IMR-90 (cell line): ENCODE results near the gene FNDC3B. TPM values are rescaled to one million over a fixed set of nuclear protein-coding genes. Genes with fewer than 3 reads are reported as not detected.

ENCODE experiments used
- ATAC-seq: fragments of 200-7000 bp; cut with Tn5 transposase; 2 replicates; pipeline ENCODE4 v1.9.1; 2020; ENCODE audit warnings: low read depth, mild to moderate bottlenecking, moderate library complexity
- BruUV-seq: library from RNA; stranded (reverse); fragments of 400-500 nt; replicated peaks from 2 replicates; lab custom pipeline; 2021; lab: Mats Ljungman, UMichigan
- CTCF ChIA-PET: fragments of 300-600 bp; formaldehyde crosslinking; extraction: SDS; loops from one replicate; lab custom pipeline; 2021; ENCODE audit warnings: antibody characterized with exemption; lab: Yijun Ruan, JAX
- POLR2A ChIA-PET: fragments of 300-600 bp; sonication (Branson Sonifier 250); formaldehyde crosslinking; loops from one replicate; lab custom pipeline; 2022; ENCODE audit warnings: antibody characterized with exemption; ENCODE audit not compliant: unreplicated experiment; lab: Charles Lee
- DNase-seq: peaks from one replicate; pipeline ENCODE4 v3.0.0; 2013
- H2AFZ ChIP-seq: replicated peaks from 2 replicates; pipeline ENCODE3; 2013; ENCODE audit warnings: low read length, mild to moderate bottlenecking; ENCODE audit not compliant: poor library complexity
- H2AK5ac ChIP-seq: 2 replicates; pipeline ENCODE4 v1.6.1; 2013; ENCODE audit warnings: low read depth, low read length, inconsistent platforms
- H2AK9ac ChIP-seq: replicated peaks from 2 replicates; pipeline ENCODE3; 2013; ENCODE audit warnings: mild to moderate bottlenecking, low read depth, low read length, moderate library complexity; ENCODE audit not compliant: poor library complexity
- H2BK120ac ChIP-seq: 2 replicates; pipeline ENCODE4 v1.6.1; 2013; ENCODE audit warnings: low read depth, low read length, inconsistent platforms
- H2BK15ac ChIP-seq: 3 replicates; pipeline ENCODE4 v1.6.1; 2013; ENCODE audit warnings: low read depth, low read length, inconsistent platforms
- H2BK20ac ChIP-seq: 2 replicates; pipeline ENCODE4 v1.6.1; 2013; ENCODE audit warnings: low read depth, mild to moderate bottlenecking, inconsistent platforms, low read length, moderate library complexity
- H2BK5ac ChIP-seq: 2 replicates; pipeline ENCODE4 v1.6.1; 2013; ENCODE audit warnings: mild to moderate bottlenecking, low read depth, low read length, inconsistent platforms; ENCODE audit not compliant: poor library complexity, severe bottlenecking
- H3K14ac ChIP-seq: replicated peaks from 2 replicates; pipeline ENCODE4 v1.6.1; 2013; ENCODE audit warnings: low read depth, low read length, inconsistent platforms
- H3K18ac ChIP-seq: 2 replicates; pipeline ENCODE4 v1.6.1; 2013; ENCODE audit warnings: low read depth, low read length, control low read depth
- H3K23ac ChIP-seq: 2 replicates; pipeline ENCODE4 v1.6.1; 2013; ENCODE audit warnings: low read depth, low read length, inconsistent platforms
- H3K27ac ChIP-seq: 2 replicates; pipeline ENCODE4 v1.5.1; 2013; ENCODE audit warnings: mild to moderate bottlenecking, control low read depth, low read length; ENCODE audit not compliant: insufficient read depth
- H3K27me3 ChIP-seq: 2 replicates; pipeline ENCODE4 v1.6.1; 2013; ENCODE audit warnings: low read length; ENCODE audit not compliant: control insufficient read depth, insufficient read depth
- H3K36me3 ChIP-seq: 2 replicates; pipeline ENCODE4 v1.6.1; 2013; ENCODE audit warnings: low read length, mixed read lengths; ENCODE audit not compliant: control insufficient read depth, insufficient read depth
- H3K4ac ChIP-seq: 2 replicates; pipeline ENCODE4 v1.6.1; 2013; ENCODE audit warnings: low read depth, low read length, inconsistent platforms
- H3K4me1 ChIP-seq: 2 replicates; pipeline ENCODE4 v1.6.1; 2013; ENCODE audit warnings: low read length, mixed read lengths; ENCODE audit not compliant: control insufficient read depth, insufficient read depth
- H3K4me2 ChIP-seq: 2 replicates; pipeline ENCODE4 v1.6.1; 2013; ENCODE audit warnings: low read depth, mild to moderate bottlenecking, control low read depth, low read length, moderate library complexity
- H3K4me3 ChIP-seq: 2 replicates; pipeline ENCODE4 v1.5.1; 2013; ENCODE audit warnings: low read depth, mild to moderate bottlenecking, control low read depth, low read length, moderate library complexity; ENCODE audit not compliant: insufficient read depth
- H3K56ac ChIP-seq: 2 replicates; pipeline ENCODE4 v1.6.1; 2013; ENCODE audit warnings: low read length, inconsistent platforms; ENCODE audit not compliant: insufficient read depth; ENCODE audit errors: extremely low read depth
- H3K79me1 ChIP-seq, 2 experiments: 2 replicates each; pipeline ENCODE4 v1.6.1; 2013; ENCODE audit warnings: low read length in 2 of 2, inconsistent platforms in 1 of 2, low read depth in 1 of 2
- H3K9ac ChIP-seq: 2 replicates; pipeline ENCODE4 v1.6.1; 2013; ENCODE audit warnings: low read depth, low read length, control low read depth
- H3K9me1 ChIP-seq: 2 replicates; pipeline ENCODE4 v1.6.1; 2013; ENCODE audit warnings: low read length, inconsistent platforms; ENCODE audit not compliant: insufficient read depth
- H3K9me3 ChIP-seq: 2 replicates; pipeline ENCODE4 v1.6.1; 2013; ENCODE audit warnings: low read length; ENCODE audit not compliant: control insufficient read depth, insufficient read depth
- H4K20me1 ChIP-seq: 2 replicates; pipeline ENCODE4 v1.6.1; 2013; ENCODE audit warnings: low read length, inconsistent platforms; ENCODE audit not compliant: insufficient read depth
- H4K5ac ChIP-seq: 2 replicates; pipeline ENCODE4 v1.6.1; 2013; ENCODE audit warnings: mild to moderate bottlenecking, low read depth, low read length, control low read depth
- H4K8ac ChIP-seq, 2 experiments: 2 replicates each; pipeline ENCODE4 v1.6.1; 2013; ENCODE audit warnings: low read depth in 2 of 2, low read length in 2 of 2, control low read depth in 1 of 2, inconsistent platforms in 1 of 2
- H4K91ac ChIP-seq: 2 replicates; pipeline ENCODE4 v1.6.1; 2013; ENCODE audit warnings: low read depth, low read length, inconsistent platforms; ENCODE audit not compliant: insufficient read depth
- CEBPB ChIP-seq: IDR thresholded peaks from 2 replicates; pipeline ENCODE4 v1.6.1; 2012; ENCODE audit warnings: low read depth, low read length, improper control_type of control experiment
- MAZ ChIP-seq: IDR thresholded peaks from 2 replicates; pipeline ENCODE4 v1.6.1; 2012; ENCODE audit warnings: low read depth, mild to moderate bottlenecking, low read length, improper control_type of control experiment, moderate library complexity, borderline replicate concordance
- MXI1 ChIP-seq: IDR thresholded peaks from 2 replicates; pipeline ENCODE4 v1.6.1; 2012; ENCODE audit warnings: low read depth, mild to moderate bottlenecking, low read length, moderate library complexity, borderline replicate concordance
- NFE2L2 ChIP-seq: fragments of 150-350 bp; IDR thresholded peaks from 2 replicates; pipeline ENCODE4 v1.6.1; 2016; ENCODE audit warnings: low read depth, mild to moderate bottlenecking, low read length
- RAD21 ChIP-seq: IDR thresholded peaks from 2 replicates; pipeline ENCODE4 v1.6.1; 2012; ENCODE audit warnings: low read length, improper control_type of control experiment
- WGBS, 2 experiments: methylation state at CpG; one replicate each; pipeline versions ENCODE4 v1.1.5 to v1.1.7; 2013; ENCODE audit warnings: missing lambda C conversion rate in 2 of 2; ENCODE audit not compliant: insufficient read length in 1 of 2; ENCODE audit errors: extremely low coverage in 2 of 2; 5-methylcytosine and 5-hydroxymethylcytosine counted together
- dilution Hi-C: fragments of 300-500 bp; cut with HindIII; formaldehyde crosslinking; loops from one replicate; pipeline ENCODE4 v1.14.3; 2018; ENCODE audit warnings: low sequenced_read_pairs; ENCODE audit not compliant: unreplicated experiment
- in situ Hi-C: fragments of 300-500 bp; cut with MboI; formaldehyde crosslinking; loops from 3 replicates; pipeline ENCODE4 v1.14.3; 2019; ENCODE audit warnings: low sequenced_read_pairs, inconsistent platforms, mixed read lengths
- intact Hi-C: fragments of 100-400 bp; cut with micrococcal nuclease; formaldehyde crosslinking; loops from 2 replicates; pipeline ENCODE4 v1.10.0; 2022
- polyA plus RNA-seq, 3 experiments: library from polyadenylated mRNA; depleted of rRNA; stranded (reverse); fragments of >200 nt; gene quantifications; 2 replicates each; pipeline ENCODE4 v1.2.3, GENCODE V29; 2012; ENCODE audit warnings: low replicate concordance in 1 of 3
- total RNA-seq: library from RNA; depleted of rRNA; stranded (reverse); fragments of >200 nt; gene quantifications from 2 replicates; pipeline ENCODE4 v1.2.3, GENCODE V29; 2012
- TF ChIP-seq, protein P1 (sequence below): fragments of 150-350 bp; IDR thresholded peaks from 2 replicates; pipeline ENCODE4 v1.6.1; 2016; ENCODE audit warnings: low read depth, mild to moderate bottlenecking, low read length, moderate library complexity, borderline replicate concordance
- TF ChIP-seq, protein P2 (sequence below): conservative IDR thresholded peaks from 2 replicates; pipeline ENCODE4 v1.5.1; 2012; ENCODE audit warnings: mild to moderate bottlenecking, low read depth, low read length, improper control_type of control experiment

The FNDC3B gene
- total and polyA plus RNA-seq, 2 of the 4 experiments (the other 2 are of a cell fraction), result 23.9 to 150 TPM

DNA sequence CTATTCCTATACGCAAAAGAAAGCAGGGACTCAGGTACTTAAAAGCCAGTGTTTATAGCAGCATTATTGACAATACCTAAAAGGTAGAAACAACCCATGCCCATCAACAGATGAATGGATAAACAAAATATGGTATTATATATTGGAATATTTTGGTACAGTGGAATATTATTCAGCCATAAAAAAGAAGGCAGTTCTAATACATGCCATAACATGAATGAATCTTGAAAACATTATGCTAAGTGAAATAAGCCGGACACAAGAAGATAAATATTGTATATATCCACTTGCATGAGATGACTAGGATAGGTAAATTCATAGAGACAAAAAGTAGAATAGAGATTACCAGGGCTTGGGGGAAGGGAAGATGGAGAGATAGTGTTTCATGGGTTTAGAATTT, 9.2 kb downstream of the FNDC3B start:
- Histone ChIP-seq H4K91ac (no peak overlapping the region), H4K20me1 (peaks cover 83% of the 10 kb centered on the region), H3K27me3 (no peaks in the 10 kb centered on the region), H2AFZ (no peak overlapping the region), H3K9me1 (peaks cover 14% of the 10 kb centered on the region), H4K8ac (no peak overlapping the region), H2BK5ac (no peak overlapping the region), H2BK15ac (no peak overlapping the region), H3K4me1 (peaks cover 11% of the 10 kb centered on the region), H3K4ac (no peak overlapping the region), H2BK20ac (no peak overlapping the region), H3K9ac (no peak overlapping the region), H3K36me3 (peaks cover 24% of the 10 kb centered on the region), H3K4me3 (no peak overlapping the region), H2BK120ac (no peak overlapping the region), H3K18ac (no peak overlapping the region), H2AK5ac (no peak overlapping the region), H3K56ac (no peak overlapping the region), H3K14ac (no peak overlapping the region), H3K4me2 (no peak overlapping the region), H3K27ac (no peak overlapping the region), H4K5ac (no peak overlapping the region), H3K23ac (no peak overlapping the region), H3K79me1 (peaks cover 17 to 64% of the 10 kb centered on the region in 2 experiments), H2AK9ac (no peak overlapping the region), H3K9me3 (no peaks in the 10 kb centered on the region)
- dilution Hi-C loops, result no loop called here
- ATAC-seq, result no peak
- intact Hi-C loops, result loop anchor here (10.0 kb wide), 1 partner anchor 156 kb away; no protein-coding TSS in a partner anchor
- in situ Hi-C loops, result no loop called here
- ChIA-PET POLR2A (no interaction called here), CTCF (no interaction called here)
- no TSS peak for BruUV-seq
- TF ChIP-seq, protein P1, sequence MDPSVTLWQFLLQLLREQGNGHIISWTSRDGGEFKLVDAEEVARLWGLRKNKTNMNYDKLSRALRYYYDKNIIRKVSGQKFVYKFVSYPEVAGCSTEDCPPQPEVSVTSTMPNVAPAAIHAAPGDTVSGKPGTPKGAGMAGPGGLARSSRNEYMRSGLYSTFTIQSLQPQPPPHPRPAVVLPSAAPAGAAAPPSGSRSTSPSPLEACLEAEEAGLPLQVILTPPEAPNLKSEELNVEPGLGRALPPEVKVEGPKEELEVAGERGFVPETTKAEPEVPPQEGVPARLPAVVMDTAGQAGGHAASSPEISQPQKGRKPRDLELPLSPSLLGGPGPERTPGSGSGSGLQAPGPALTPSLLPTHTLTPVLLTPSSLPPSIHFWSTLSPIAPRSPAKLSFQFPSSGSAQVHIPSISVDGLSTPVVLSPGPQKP, result no peak
- TF ChIP-seq MXI1, result no peak
- TF ChIP-seq CEBPB, result no peak
- TF ChIP-seq NFE2L2, result no peak
- TF ChIP-seq MAZ, result no peak
- no peak for TF ChIP-seq RAD21
- TF ChIP-seq, protein P2, sequence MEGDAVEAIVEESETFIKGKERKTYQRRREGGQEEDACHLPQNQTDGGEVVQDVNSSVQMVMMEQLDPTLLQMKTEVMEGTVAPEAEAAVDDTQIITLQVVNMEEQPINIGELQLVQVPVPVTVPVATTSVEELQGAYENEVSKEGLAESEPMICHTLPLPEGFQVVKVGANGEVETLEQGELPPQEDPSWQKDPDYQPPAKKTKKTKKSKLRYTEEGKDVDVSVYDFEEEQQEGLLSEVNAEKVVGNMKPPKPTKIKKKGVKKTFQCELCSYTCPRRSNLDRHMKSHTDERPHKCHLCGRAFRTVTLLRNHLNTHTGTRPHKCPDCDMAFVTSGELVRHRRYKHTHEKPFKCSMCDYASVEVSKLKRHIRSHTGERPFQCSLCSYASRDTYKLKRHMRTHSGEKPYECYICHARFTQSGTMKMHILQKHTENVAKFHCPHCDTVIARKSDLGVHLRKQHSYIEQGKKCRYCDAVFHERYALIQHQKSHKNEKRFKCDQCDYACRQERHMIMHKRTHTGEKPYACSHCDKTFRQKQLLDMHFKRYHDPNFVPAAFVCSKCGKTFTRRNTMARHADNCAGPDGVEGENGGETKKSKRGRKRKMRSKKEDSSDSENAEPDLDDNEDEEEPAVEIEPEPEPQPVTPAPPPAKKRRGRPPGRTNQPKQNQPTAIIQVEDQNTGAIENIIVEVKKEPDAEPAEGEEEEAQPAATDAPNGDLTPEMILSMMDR, result no peak
- no peak for DNase-seq
- WGBS, 2 experiments, result no CpG with 5 or more reads among the region's 2 CpGs
